Inflammatory macrophage treated with lipopolysaccharide for 1 hour (primary cell): ENCODE measurements around the gene LONRF3.
A peak's percentile ranks its signal among the peaks of the same experiment; 100 is the strongest.
"Not testable (repeated sequence)": the region's sequence is repeated elsewhere in the genome, so short reads cannot be mapped to it uniquely, and the experiment has no call there.

ENCODE experiments used
- DNase-seq, 2 donors: peaks; one replicate each; pipeline ENCODE4 v3.0.0-alpha.2; 2020 to 2022

Gene LONRF3

DNA sequence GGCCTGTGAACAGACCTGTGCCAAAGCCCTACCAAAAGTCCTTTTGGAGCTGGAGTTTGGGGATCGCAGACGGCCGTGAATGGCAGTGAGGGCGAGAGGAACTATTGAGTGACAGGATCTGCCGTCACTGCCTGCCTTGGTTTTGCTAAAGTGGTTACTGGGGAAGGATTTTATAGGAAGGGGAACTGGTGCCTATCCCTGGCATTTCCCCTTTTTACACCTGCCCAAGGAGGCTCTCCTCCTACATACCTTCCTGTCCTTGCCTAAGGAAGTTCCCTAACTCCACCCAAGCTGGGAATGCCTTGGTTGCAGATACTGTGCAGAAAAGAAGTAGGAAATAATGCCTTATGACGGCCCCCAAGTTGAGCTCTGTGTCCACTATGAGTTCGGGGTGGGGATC is 14.5 kb downstream of the LONRF3 start:
- peak; percentile 26 to 71 for DNase-seq

GRCh38 chrX:118989886-118990285 is 15.5 kb downstream of the LONRF3 start:
- no peak for DNase-seq

DNA sequence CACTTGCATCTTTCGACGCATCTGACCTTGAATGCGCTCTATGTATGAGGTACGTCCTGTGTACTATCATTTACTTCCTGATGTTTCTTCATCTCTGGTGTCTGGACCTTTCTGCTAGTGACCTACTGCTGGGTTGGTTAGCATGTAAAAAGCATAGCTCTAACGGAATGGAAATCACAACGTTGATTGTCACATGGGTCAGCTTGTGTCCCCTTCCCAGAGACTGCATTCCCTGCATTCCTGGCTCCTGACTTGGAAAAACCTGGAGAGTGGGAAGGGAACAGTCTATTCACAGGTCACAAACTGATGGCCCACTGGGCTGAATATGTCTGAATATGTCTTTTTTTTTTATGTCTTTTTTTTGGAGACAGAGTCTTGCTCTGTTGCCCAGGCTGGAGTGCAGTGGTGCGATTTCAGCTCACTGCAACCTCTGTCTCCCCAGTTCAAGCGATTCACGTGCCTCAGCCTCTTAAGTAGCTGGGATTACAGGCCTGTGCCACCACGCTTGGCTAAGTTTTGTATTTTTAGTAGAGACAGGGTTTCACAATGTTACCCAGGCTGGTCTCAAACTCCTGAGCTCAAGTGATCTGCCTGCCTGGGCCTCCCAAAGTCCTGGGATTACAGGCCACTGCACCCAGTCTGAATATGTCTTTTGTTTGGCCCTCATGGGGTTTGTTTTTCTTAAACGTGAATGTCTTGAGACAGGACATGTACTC is 16.3 kb downstream of the LONRF3 start:
- no peak for DNase-seq

DNA sequence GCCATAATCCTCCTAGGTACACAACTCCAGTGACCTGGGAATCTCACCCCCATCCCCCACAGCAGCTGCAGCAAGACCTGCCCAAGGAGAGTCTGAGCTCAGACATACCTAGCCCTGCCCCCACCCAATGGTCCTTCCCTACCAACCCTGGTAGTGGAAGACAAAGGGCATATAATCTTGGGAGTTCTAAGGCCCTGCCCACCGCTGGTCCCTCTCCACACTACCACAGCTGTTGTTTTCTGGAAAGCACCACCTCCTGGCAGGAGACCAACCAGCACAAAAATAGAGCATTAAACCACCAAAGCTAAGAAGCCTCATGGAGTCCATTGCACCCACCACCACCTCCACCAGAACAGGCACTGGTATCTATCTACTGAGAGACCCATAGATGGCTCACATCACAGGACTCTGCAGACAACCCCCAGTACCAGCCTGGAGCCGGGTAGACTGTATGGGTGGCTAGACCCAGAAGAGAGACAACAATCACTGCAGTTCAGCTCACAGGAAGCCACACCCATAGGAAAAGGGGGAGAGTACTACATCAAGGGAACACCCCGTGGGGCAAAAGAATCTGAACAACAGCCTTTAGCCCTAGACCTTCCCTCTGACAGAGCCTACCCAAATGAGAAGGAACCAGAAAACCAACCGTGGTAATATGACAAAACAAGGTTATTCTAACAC is 18.2 kb downstream of the LONRF3 start:
- not testable (repeated sequence) for DNase-seq

- no peak for DNase-seq
Measured at GRCh38 chrX:119003462-119003861, 29.0 kb downstream of the LONRF3 start.

DNA sequence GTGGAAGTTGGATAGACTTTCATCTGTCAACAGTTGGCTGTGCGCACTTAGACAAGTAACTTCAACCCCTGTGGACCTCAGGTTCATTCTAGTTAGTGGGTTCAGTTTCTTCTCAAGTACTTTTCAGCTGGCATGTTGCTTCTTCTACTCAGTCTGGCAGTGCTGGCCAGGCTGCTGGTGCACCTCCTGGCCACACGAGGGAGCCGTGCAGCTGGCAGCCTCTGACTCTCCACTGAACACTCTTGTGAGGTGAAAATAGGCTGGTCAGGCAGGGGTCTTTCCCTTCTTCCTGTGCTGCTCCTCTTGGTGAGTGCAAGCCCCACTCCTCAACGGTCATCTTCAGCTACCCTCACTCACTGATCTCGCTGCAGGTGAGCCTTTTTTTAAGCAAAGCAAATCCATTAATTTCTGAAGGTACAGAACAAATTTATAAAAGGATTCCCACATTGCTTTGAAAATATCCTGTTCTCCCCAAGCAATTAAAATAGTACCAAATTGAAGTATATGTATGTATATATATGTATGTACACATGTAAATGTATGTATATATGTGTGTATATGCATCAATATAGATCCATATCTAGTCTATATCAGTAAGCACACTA is 30.6 kb downstream of the LONRF3 start:
- DNase-seq: peak; percentile 9 to 44

GRCh38 chrX:119007189-119007770 is 32.9 kb downstream of the LONRF3 start:
- DNase-seq: no peak

DNA sequence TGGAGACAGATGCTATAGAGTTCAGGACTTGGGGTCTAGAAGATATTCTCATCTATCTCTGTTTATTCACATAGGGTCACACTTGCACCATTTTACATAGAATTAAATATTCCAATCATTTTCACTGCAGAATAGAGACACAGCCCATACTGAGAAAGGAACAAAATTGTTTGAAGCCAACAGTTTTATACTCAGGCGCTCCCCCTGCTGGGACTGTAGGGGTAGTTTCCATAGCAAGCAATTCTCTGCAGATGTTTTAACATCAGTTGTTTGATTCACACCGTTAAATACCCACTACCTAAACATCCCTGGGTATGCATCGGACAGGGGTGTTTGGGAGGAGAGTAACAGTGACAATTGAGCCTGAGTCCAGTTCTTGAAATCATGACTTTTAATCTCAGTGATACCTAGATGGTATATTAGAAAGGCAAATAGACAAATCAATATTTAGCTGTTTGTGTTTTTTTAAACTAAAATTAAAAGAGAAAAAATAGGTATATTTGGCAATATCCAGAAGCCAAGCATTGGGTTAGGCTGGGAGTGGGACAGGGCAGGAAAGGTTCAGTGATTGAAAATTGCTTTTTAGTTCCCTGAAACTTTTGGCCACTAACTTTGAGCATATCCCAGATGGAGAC is 33.8 kb downstream of the LONRF3 start:
- DNase-seq: peak in 1 of 2 donors; percentile 32

DNA sequence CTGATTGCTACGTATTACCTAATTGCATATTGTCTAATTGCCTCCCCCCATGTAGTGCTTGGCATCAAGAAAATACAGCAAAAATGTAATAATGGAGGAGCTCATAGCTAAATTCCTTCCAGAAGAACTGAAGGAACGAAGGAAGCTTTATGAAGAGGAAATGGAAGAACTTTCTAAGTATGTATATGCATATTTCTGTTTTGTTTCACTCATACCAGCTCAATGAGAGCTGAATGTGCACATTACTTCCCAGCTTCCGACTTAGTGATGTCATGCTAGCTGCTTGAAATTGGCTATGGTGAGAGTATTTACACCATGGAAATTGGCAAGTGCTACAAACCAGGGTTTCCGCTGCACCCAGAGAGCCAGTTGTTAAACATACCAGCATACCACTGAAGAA is 34.7 kb downstream of the LONRF3 start:
- no peak for DNase-seq

DNA sequence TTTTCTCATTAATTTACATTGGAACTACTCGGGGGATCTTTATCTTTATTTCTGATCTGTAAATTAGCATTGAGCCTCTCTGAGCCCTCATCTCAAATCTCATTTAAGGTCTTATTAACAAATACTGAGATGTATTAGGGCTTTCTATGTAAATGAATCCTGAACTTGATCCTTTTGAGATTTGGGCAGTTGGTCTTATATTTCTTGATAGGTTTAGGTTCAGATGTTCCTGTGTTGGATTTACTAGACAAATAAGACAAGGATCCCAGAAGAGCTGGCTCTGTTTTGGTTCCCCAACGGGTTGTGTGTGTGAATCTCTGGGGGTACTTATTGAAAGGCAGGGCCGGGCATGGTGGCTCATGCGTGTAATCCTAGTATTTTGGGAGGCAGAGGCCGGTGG is 36.1 kb downstream of the LONRF3 start:
- DNase-seq: no peak

- DNase-seq: no peak
Measured at GRCh38 chrX:119013164-119013563, 38.7 kb downstream of the LONRF3 start.

DNA sequence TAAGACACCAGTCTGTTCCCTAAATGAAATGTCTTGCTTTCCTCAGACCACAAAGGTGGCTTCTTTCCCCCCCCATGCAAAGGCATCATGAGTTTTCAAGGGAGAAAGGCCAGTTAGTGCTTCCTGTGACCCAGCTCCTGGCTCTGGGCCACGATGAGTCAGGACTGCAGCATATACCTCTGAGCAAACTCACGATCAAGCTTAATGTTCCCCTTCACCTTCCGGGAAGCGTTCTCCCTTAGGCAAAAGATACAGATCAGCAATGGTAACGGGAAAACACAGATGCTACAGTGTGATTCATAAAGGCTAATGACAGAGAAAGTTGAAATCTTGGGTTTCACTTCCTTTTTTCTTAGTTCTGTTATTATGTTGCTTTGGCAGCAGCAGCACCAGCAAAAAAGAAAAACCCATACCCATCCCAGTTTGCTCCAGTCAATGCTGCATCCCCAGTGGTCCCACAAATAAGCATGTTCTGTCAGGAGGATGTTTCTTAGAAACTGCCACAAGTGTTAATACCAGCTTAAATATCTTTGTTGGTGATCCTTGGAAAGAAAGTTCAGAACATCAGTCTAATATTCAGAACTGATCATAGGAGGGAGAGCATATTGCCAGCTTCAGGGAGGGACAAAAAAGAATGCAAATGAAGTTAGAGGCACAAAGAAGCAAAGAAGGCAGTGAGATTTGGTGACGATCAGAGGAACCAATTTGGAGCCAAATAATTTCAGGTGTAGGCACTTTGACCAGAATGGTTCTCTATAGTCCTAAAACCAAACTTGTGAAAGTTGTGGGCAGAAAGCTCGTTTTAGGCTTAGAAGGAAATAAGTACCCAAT is 41.2 kb downstream of the LONRF3 start:
- peak; percentile 80 to 88 for DNase-seq

- peak; percentile 23 to 33 for DNase-seq
Measured at GRCh38 chrX:119017077-119017476, 42.7 kb downstream of the LONRF3 start.

DNA sequence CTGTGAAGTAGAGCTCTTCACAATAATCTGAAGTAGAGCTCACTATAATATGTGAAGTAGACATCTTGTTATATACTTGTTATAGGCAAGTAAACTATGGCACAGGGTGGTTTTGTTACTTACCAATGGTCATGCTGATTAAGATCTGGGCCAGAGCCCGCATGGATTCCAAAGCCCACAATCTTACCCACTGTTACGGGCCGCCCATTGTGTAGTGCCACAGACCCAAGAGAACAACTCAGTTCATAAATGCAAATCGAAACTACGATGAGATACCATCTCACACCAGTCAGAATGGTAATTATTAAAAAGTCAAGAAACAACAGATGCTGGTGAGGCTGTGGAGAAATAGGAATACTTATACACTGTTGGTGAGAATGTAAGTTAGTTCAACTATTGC is 51.5 kb downstream of the LONRF3 start:
- no peak for DNase-seq

DNA sequence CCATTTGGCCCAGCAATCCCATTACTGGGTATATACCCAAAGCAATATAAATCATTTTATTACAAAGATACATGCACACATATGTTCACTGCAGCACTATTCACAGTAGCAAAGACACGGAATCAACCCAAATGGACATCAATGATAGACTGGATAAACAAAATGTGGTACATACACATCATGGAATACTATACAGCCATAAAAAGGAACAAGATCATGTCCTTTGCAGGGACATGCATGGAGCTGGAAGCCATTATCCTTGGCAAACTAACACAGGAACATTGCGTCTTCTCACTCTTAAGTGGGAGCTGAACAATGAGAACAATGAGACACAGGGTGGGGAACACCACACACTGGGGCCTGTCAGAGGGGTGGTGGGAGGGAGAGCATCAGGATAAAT is 51.9 kb downstream of the LONRF3 start:
- DNase-seq: not testable (repeated sequence)

DNA sequence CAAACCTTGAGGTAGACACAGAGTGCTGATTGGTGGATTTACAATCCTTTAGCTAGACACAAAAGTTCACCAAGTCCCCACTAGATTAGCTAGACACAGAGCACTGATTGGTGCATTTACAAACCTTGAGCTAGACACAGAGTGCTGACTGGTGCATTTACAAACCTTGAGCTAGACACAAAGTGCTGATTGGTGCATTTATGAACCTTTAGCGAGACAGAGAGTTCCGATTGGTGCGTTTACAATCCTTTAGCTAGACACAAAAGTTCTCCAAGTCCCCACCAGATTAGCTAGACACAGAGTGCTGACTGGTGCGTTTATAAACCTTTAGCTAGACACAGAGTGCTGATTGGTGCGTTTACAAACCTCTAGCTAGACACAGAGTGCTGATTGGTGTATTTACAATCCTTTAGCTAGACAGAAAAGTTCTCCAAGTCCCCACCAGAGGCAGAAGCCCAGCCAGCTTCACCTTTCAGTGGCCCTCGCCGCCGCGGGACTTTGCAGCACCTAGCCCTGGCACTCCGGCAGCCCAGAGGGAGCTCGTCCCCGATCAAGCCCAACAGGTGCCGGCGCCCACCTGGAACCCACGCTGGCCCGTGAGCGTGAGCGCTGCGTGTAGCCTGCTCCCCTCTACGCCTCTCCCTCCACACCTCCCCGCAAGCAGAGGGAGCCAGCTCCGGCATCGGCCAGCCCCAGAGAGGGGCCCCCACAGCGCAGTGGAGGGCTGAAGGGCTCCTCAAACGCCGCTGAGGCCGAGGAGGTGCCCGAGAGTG is 53.7 kb downstream of the LONRF3 start:
- DNase-seq: not testable (repeated sequence)

GRCh38 chrX:119028733-119029330 is 54.4 kb downstream of the LONRF3 start:
- DNase-seq: peak; percentile 28 to 50

- not testable (repeated sequence) for DNase-seq
Measured at GRCh38 chrX:119029656-119030055, 55.2 kb downstream of the LONRF3 start.

GRCh38 chrX:119030990-119031389 is 56.6 kb downstream of the LONRF3 start:
- no peak for DNase-seq

DNA sequence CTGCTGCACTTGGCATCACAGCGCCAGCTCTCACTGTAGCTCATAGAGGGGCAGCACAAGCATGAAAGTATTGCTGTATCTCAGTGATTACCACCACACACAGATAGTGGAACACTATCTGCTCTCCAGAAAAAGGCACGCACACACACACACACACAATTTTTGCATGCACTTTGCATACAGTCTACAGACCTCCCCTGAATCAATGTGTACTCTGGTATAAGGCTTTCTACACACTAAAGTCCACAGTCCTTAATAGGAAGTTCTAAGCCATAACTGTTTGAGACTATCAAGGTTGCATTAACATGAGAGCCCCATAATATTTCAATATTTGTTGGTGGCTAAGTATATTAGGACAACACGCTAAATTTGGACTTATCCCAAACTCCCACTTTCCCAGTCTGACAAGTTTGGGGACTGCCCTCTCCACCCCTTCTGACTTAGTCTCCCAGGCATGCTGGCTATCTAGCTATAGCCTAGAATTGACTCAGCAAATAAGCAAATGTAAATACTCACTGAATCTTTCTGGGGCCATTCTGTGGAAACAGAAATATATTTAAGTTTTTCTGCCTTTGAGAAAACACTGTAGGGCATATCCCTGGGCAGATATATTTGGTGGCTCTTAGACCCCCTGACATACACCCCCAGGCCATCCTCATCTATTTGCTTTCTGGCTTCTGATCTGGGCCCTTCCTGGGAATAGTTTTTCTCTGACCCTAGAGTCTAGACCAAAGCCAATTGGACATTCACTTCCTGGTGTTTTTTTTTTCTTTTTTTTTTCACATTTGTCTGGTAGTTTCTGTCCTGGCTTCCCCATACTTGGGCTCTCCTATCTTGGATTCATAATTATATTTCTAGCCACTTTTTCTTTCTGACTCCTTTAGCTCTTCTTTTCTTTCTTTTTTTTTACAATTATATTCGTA is 62.0 kb downstream of the LONRF3 start:
- DNase-seq: no peak
